NCI-H748 treated with DMSO at 0.1 percent for 48 hours (cell line): ENCODE data around the gene DDX47.
"Not testable (repeated sequence)": the region's sequence is repeated elsewhere in the genome, so short reads cannot be mapped to it uniquely, and the experiment has no call there.

Source experiments
- DNase-seq: peaks from one replicate; lab custom pipeline; 2025; lab: John Stamatoyannopoulos, UW

The DDX47 gene

DNA sequence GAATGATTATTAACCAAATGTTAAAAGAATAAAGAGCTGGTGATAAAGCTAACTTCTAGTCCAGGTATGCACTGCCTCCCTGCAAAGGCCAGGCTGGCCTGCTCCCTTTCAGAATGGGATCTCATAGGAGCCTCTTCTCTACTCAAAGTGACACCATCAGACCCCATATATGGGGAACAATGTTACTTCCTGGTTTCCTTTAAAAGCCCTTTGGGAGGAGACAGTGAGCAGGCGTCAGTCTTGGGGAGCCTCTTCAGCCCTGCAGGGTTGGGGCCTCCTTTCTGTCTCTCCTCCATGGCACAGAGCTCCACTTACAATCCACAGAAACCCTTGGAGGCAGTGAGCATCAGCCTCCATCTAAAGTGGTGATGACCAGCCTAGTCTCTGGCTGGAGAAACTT, 60.9 kb downstream of the DDX47 start:
- no peak for DNase-seq

DNA sequence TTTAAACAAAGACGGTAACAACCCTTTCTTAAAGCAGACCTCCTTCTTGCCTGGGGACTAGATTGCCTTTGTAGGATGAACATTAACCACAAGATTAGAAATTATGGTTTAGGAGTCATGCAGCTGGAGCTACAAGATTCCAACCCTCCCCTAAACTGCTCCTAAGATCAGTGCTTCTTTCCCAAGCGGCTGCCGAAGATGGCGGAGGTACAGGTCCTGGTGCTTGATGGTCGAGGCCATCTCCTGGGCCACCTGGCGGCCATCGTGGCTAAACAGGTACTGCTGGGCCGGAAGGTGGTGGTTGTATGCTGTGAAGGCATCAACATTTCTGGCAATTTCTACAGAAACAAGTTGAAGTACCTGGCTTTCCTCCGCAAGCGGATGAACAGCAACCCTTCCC, 62.2 kb downstream of the DDX47 start:
- not testable (repeated sequence) for DNase-seq

DNA sequence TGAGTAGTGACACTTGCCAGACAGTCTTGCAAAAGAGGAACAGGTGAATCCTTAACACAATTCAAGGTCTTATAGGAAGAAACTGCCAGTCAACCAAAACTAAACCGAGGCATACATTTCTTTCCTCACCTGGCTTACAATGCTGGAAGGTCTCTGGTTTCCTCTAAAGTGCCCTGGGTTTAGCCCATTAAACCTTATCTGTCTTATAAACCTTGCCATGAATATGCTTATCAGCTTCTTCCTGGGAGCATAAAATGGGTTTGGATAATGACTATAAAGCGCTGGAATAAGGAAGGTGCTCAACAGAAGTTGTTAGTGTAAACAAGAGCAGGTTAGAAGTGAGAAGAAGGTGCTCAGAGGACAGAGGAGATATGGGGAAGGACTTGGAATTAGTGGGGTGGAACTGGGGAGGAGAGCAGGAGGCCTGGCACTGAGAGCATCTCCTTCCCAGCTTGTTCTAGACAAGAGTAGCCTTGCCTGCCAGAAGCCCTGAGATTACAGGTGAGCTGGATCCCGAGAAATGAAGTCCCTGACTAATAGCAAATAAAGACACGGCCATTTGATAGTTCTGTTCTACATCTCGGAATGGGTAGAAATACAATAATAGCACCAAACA, 64.1 kb downstream of the DDX47 start:
- DNase-seq = no peak

DNA sequence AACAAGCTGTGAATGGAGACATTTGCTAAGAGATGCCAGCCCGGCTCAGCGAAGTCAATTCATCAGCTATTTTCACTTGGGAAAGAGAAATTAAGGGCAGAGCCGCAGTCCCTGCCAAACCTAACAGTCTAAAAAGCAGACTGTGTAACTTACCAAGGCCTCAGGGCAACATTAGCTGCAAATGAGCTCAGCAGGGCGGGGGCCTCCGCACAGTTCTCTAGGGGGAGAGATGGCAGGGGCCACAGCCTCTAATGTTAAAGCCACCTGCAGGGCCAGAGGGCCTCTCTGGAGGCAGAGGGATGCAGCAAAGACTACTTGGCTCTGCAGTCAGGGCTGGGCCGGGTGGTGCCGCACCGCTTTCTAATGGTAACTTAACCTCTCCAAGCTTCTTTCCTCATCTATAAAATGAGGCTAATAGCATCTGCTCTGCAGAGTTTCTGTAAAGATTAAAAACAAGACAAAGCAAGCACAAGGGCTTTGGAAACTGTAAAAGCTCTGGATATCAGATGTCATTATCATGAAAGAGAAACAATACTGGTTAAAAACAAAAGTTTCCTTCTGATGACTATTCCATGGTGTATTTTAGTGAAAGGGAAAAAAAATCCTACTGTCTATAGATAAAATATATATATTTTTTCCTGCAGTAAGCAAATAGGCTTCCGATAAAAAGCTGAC, 64.8 kb downstream of the DDX47 start:
- DNase-seq = no peak
